DND-41 (cell line): Measurements from ENCODE around the gene MED12L.

Source experiments
- CTCF ChIP-seq: IDR thresholded peaks from 2 replicates; pipeline ENCODE4 v1.5.1; 2012; ENCODE audit warnings: borderline replicate concordance, low read length, moderate library complexity, mild to moderate bottlenecking; ENCODE audit not compliant: poor library complexity, severe bottlenecking; ENCODE audit errors: extremely low read depth
- EZH2 ChIP-seq: IDR thresholded peaks from 3 replicates; pipeline ENCODE4 v1.6.1; 2012; ENCODE audit warnings: borderline replicate concordance, low read depth, mild to moderate bottlenecking, moderate library complexity, low read length, inconsistent platforms; ENCODE audit not compliant: severe bottlenecking

GRCh38 chr3:151296226-151296625 is 210.8 kb downstream of the MED12L start:
- TF ChIP-seq CTCF = no peak
- TF ChIP-seq EZH2 = no peak
